ENCODE results near the gene WDR6. TPM values are rescaled to one million over a fixed set of nuclear protein-coding genes. Genes with fewer than 3 reads are reported as not detected.

WDR6 gene
- total and polyA plus RNA-seq, 8 donors, result 51.6 to 184 (median 141) TPM

DNA sequence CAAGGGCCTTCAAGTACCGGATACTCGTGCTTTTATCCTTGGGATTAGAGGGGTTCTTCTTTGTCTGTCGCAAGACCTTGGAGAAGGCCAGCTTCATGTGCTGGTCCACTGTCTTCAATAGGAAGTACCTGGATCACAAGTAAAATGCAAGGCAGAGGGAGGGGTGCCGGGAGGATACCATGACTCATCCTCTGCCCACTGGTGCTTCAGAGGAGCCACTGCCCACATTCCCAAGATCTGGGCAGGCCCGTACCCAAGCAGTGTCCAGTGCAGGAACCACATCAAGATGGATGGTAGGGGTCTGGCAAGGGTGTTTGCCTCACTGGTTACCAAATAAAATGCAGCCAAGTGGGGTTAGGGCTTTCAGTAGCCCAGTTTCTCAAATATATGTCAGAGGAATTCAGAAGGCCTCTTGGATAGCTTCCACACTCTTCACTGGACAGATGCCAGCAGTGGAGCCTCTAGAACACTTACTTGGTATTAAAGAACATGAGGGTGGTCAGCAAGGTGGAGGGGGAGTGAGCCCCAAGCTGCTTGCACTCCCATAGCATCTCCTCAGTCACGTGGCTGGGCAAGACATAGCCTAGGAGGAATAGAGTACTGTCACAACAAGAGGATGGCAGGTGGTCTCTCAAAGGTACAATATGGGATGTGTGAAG, 25.6 kb downstream of the WDR6 start:
- TF ChIP-seq POLR2A (IDR thresholded peaks at IDR 0.05), result no peak
- no peak for TF ChIP-seq EP300 (IDR thresholded peaks at IDR 0.05)
- TF ChIP-seq, protein P1, sequence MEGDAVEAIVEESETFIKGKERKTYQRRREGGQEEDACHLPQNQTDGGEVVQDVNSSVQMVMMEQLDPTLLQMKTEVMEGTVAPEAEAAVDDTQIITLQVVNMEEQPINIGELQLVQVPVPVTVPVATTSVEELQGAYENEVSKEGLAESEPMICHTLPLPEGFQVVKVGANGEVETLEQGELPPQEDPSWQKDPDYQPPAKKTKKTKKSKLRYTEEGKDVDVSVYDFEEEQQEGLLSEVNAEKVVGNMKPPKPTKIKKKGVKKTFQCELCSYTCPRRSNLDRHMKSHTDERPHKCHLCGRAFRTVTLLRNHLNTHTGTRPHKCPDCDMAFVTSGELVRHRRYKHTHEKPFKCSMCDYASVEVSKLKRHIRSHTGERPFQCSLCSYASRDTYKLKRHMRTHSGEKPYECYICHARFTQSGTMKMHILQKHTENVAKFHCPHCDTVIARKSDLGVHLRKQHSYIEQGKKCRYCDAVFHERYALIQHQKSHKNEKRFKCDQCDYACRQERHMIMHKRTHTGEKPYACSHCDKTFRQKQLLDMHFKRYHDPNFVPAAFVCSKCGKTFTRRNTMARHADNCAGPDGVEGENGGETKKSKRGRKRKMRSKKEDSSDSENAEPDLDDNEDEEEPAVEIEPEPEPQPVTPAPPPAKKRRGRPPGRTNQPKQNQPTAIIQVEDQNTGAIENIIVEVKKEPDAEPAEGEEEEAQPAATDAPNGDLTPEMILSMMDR (IDR thresholded peaks at IDR 0.05), result no peak
- no peak for TF ChIP-seq POLR2AphosphoS5 (IDR thresholded peaks at IDR 0.05)
- 85 to 91% (median 91%) methylated on average over 6 of the region's 6 CpGs for WGBS, 5 donors
- intact Hi-C loops (cut with DNase I; ENCODE audit: low total_unique reads), result no loop called here
- H3K27ac ChIP-seq, result no peak overlapping the region
- H3K4me1 ChIP-seq, result peaks cover 12 to 24% (median 19%) of the 10 kb centered on the region in 4 donors
- H3K27me3 ChIP-seq, result no peaks in the 10 kb centered on the region
- H3K4me3 ChIP-seq, result no peak overlapping the region
- DNase-seq, result peak in 1 of 2 donors; percentile 10
- H3K36me3 ChIP-seq, result peaks cover 39 to 80% (median 78%) of the 10 kb centered on the region in 4 donors
- no peaks in the 10 kb centered on the region for H3K9me3 ChIP-seq

DNA sequence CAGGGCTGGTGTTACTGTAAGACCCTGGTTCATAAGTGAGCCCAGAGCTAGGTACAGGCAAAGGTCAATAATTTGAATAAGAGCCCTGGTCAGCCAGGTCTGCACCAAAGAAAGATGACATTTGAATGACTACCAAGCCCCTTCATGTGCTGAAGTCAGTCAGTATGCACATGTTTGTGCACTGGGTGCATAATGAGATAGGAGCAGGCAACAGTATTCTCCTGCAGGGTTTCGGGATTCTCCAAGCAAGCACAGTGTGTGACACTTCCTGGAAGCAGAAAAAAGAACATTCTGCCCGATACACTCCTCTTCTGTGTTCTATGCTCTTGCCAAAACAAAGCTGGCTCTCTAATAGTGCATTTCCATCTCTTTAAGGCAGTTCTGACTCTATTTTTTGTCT, 27.5 kb downstream of the WDR6 start:
- H3K27me3 ChIP-seq, result no peaks in the 10 kb centered on the region
- TF ChIP-seq EP300 (IDR thresholded peaks at IDR 0.05) (no peak), POLR2A (IDR thresholded peaks at IDR 0.05) (no peak), POLR2AphosphoS5 (IDR thresholded peaks at IDR 0.05) (no peak)
- TF ChIP-seq, protein P1 (IDR thresholded peaks at IDR 0.05), result no peak
- H3K4me3 ChIP-seq, result no peak overlapping the region
- H3K9me3 ChIP-seq, result no peaks in the 10 kb centered on the region
- H3K4me1 ChIP-seq, result peaks cover 0 to 5% (median 2%) of the 10 kb centered on the region in 4 donors
- no peak overlapping the region for H3K27ac ChIP-seq
- 85 to 94% (median 90%) methylated on average over 2 of the region's 2 CpGs for WGBS, 5 donors
- intact Hi-C loops (cut with DNase I; ENCODE audit: low total_unique reads), result no loop called here
- peaks cover 52 to 99% (median 95%) of the 10 kb centered on the region in 4 donors for H3K36me3 ChIP-seq
- DNase-seq, result no peak

GRCh38 chr3:49035281-49035680, 28.1 kb downstream of the WDR6 start:
- TF ChIP-seq, protein P1 (IDR thresholded peaks at IDR 0.05), result no peak
- intact Hi-C loops (cut with DNase I; ENCODE audit: low total_unique reads), result no loop called here
- Histone ChIP-seq H3K4me1 (no peaks in the 10 kb centered on the region), H3K9me3 (no peaks in the 10 kb centered on the region), H3K27ac (no peak overlapping the region), H3K27me3 (no peaks in the 10 kb centered on the region), H3K36me3 (peaks cover 52 to 100% (median 97%) of the 10 kb centered on the region in 4 donors), H3K4me3 (no peak overlapping the region)
- DNase-seq, result no peak
- WGBS, 5 donors, result 93 to 100% (median 94%) methylated on average over 3 of the region's 3 CpGs

GRCh38 chr3:49053543-49053942, 46.4 kb downstream of the WDR6 start:
- no peak overlapping the region for H3K27ac ChIP-seq
- intact Hi-C loops (cut with DNase I; ENCODE audit: low total_unique reads), result no loop called here
- H3K9me3 ChIP-seq, result no peaks in the 10 kb centered on the region
- peaks cover 31 to 97% (median 89%) of the 10 kb centered on the region in 4 donors for H3K36me3 ChIP-seq
- no peak overlapping the region for H3K4me3 ChIP-seq
- peaks cover 0 to 11% (median 0%) of the 10 kb centered on the region in 4 donors for H3K4me1 ChIP-seq
- TF ChIP-seq POLR2AphosphoS5 (IDR thresholded peaks at IDR 0.05) (no peak), POLR2A (IDR thresholded peaks at IDR 0.05) (no peak), EP300 (IDR thresholded peaks at IDR 0.05) (no peak)
- TF ChIP-seq, protein P1 (IDR thresholded peaks at IDR 0.05), result no peak
- no peaks in the 10 kb centered on the region for H3K27me3 ChIP-seq
- no peak for DNase-seq
- WGBS, 5 donors, result 93 to 100% (median 94%) methylated on average over 1 of the region's 1 CpG

Measured in stomach (tissue), 9 donors.